Measurements from ENCODE around the gene SNX6. TPM values are rescaled to one million over a fixed set of nuclear protein-coding genes. Genes with fewer than 3 reads are reported as not detected.

Gene SNX6
- total and polyA plus RNA-seq, 2 experiments from 2014 or later, result 110 to 157 TPM

GRCh38 chr14:34568803-34569202 is 61.1 kb downstream of the SNX6 start:
- Histone ChIP-seq H4K20me1 (replicated peaks; ENCODE audit: insufficient read depth) (no peaks in the 10 kb centered on the region; the same call in 1 of the 2 replicates), H3K36me3 (ENCODE audit: insufficient read depth) (peaks cover 16% of the 10 kb centered on the region), H3K4me1 (ENCODE audit: insufficient read depth) (no peaks in the 10 kb centered on the region), H3K9me2 (ENCODE audit: insufficient read depth) (no peaks in the 10 kb centered on the region), H3K27me3 (ENCODE audit: insufficient read depth) (no peaks in the 10 kb centered on the region), H3F3A (replicated peaks; ENCODE audit: low read depth) (no peaks in the 10 kb centered on the region), H3K27ac (ENCODE audit: low read depth) (no peak overlapping the region), H3K4me2 (no peak overlapping the region), H3K79me2 (replicated peaks; ENCODE audit: insufficient read depth) (no peaks in the 10 kb centered on the region), H2AFZ (no peak overlapping the region), H3K4me3 (no peak overlapping the region)
- no peak for ATAC-seq
- TF ChIP-seq, protein P1, sequence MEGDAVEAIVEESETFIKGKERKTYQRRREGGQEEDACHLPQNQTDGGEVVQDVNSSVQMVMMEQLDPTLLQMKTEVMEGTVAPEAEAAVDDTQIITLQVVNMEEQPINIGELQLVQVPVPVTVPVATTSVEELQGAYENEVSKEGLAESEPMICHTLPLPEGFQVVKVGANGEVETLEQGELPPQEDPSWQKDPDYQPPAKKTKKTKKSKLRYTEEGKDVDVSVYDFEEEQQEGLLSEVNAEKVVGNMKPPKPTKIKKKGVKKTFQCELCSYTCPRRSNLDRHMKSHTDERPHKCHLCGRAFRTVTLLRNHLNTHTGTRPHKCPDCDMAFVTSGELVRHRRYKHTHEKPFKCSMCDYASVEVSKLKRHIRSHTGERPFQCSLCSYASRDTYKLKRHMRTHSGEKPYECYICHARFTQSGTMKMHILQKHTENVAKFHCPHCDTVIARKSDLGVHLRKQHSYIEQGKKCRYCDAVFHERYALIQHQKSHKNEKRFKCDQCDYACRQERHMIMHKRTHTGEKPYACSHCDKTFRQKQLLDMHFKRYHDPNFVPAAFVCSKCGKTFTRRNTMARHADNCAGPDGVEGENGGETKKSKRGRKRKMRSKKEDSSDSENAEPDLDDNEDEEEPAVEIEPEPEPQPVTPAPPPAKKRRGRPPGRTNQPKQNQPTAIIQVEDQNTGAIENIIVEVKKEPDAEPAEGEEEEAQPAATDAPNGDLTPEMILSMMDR (conservative IDR thresholded peaks at IDR 0.05; ENCODE audit: low read depth in 2 of 2), result no peak
- no peak for TF ChIP-seq STAT1 (IDR thresholded peaks at IDR 0.05; ENCODE audit: unreplicated experiment)
- TF ChIP-seq EZH2phosphoT487 (IDR thresholded peaks at IDR 0.05; ENCODE audit: unreplicated experiment), result no peak
- TF ChIP-seq, protein P2, sequence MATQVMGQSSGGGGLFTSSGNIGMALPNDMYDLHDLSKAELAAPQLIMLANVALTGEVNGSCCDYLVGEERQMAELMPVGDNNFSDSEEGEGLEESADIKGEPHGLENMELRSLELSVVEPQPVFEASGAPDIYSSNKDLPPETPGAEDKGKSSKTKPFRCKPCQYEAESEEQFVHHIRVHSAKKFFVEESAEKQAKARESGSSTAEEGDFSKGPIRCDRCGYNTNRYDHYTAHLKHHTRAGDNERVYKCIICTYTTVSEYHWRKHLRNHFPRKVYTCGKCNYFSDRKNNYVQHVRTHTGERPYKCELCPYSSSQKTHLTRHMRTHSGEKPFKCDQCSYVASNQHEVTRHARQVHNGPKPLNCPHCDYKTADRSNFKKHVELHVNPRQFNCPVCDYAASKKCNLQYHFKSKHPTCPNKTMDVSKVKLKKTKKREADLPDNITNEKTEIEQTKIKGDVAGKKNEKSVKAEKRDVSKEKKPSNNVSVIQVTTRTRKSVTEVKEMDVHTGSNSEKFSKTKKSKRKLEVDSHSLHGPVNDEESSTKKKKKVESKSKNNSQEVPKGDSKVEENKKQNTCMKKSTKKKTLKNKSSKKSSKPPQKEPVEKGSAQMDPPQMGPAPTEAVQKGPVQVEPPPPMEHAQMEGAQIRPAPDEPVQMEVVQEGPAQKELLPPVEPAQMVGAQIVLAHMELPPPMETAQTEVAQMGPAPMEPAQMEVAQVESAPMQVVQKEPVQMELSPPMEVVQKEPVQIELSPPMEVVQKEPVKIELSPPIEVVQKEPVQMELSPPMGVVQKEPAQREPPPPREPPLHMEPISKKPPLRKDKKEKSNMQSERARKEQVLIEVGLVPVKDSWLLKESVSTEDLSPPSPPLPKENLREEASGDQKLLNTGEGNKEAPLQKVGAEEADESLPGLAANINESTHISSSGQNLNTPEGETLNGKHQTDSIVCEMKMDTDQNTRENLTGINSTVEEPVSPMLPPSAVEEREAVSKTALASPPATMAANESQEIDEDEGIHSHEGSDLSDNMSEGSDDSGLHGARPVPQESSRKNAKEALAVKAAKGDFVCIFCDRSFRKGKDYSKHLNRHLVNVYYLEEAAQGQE (IDR thresholded peaks at IDR 0.05; ENCODE audit: unreplicated experiment), result no peak
- no peak for TF ChIP-seq ZNF114 (CRISPR knock-in tag; IDR thresholded peaks at IDR 0.05)
- no peak for TF ChIP-seq CREB1 (CRISPR knock-in tag; IDR thresholded peaks at IDR 0.05; ENCODE audit: low read depth)
- no peak for TF ChIP-seq ZNF331 (CRISPR knock-in tag; IDR thresholded peaks at IDR 0.05; ENCODE audit: low read depth)
- no peak for TF ChIP-seq EZH2 (IDR thresholded peaks at IDR 0.05; ENCODE audit: low read depth, unreplicated experiment)
- TF ChIP-seq NANOG (IDR thresholded peaks at IDR 0.05; ENCODE audit: borderline replicate concordance), result no peak
- Mint-ChIP-seq H3K27me3 (ENCODE audit: insufficient read depth, low read depth, poor library complexity) (peaks cover 4% of the 10 kb centered on the region), H3K4me1 (no peaks in the 10 kb centered on the region), H3K9me3 (no peaks in the 10 kb centered on the region), H3K36me3 (ENCODE audit: low read depth) (peaks cover 34% of the 10 kb centered on the region), H3K27ac (no peak overlapping the region), H3K4me3 (no peak overlapping the region)
- DNase-seq (ENCODE audit: low spot score), result no peak

GRCh38 chr14:34562776-34563150 is 67.2 kb downstream of the SNX6 start:
- Histone ChIP-seq H3K9me2 (ENCODE audit: insufficient read depth) (no peaks in the 10 kb centered on the region), H2AFZ (no peak overlapping the region), H3K4me1 (ENCODE audit: insufficient read depth) (no peaks in the 10 kb centered on the region), H3K4me2 (no peak overlapping the region), H3K27me3 (ENCODE audit: insufficient read depth) (no peaks in the 10 kb centered on the region), H3K4me3 (no peak overlapping the region), H3F3A (replicated peaks; ENCODE audit: low read depth) (0 out of 2 replicates have a peak, but pooled peaks cover 3% of the 10 kb centered on the region), H4K20me1 (replicated peaks; ENCODE audit: insufficient read depth) (no peaks in the 10 kb centered on the region), H3K27ac (ENCODE audit: low read depth) (no peak overlapping the region), H3K36me3 (ENCODE audit: insufficient read depth) (peaks cover 15% of the 10 kb centered on the region), H3K79me2 (replicated peaks; ENCODE audit: insufficient read depth) (no peaks in the 10 kb centered on the region)
- no peak for DNase-seq (ENCODE audit: low spot score)
- H3K27me3 Mint-ChIP-seq (ENCODE audit: insufficient read depth, low read depth, poor library complexity), result peaks cover under 1% of the 10 kb centered on the region
- peaks cover 23% of the 10 kb centered on the region for H3K36me3 Mint-ChIP-seq (ENCODE audit: low read depth)
- no peaks in the 10 kb centered on the region for H3K4me1 Mint-ChIP-seq
- ATAC-seq, result no peak
- H3K9me3 Mint-ChIP-seq, result no peaks in the 10 kb centered on the region
- no peak overlapping the region for H3K27ac Mint-ChIP-seq
- no peak overlapping the region for H3K4me3 Mint-ChIP-seq
- TF ChIP-seq CREB1 (CRISPR knock-in tag; IDR thresholded peaks at IDR 0.05; ENCODE audit: low read depth) (no peak), EZH2 (IDR thresholded peaks at IDR 0.05; ENCODE audit: low read depth, unreplicated experiment) (no peak), NANOG (IDR thresholded peaks at IDR 0.05; ENCODE audit: borderline replicate concordance) (no peak), ZNF114 (CRISPR knock-in tag; IDR thresholded peaks at IDR 0.05) (no peak), ZNF331 (CRISPR knock-in tag; IDR thresholded peaks at IDR 0.05; ENCODE audit: low read depth) (no peak), STAT1 (IDR thresholded peaks at IDR 0.05; ENCODE audit: unreplicated experiment) (no peak), JUNB (IDR thresholded peaks at IDR 0.05; ENCODE audit: unreplicated experiment) (no peak)
- TF ChIP-seq, protein P2 (IDR thresholded peaks at IDR 0.05; ENCODE audit: unreplicated experiment), result no peak
- TF ChIP-seq, protein P1 (conservative IDR thresholded peaks at IDR 0.05; ENCODE audit: low read depth in 2 of 2), result no peak
- TF ChIP-seq, protein P3, sequence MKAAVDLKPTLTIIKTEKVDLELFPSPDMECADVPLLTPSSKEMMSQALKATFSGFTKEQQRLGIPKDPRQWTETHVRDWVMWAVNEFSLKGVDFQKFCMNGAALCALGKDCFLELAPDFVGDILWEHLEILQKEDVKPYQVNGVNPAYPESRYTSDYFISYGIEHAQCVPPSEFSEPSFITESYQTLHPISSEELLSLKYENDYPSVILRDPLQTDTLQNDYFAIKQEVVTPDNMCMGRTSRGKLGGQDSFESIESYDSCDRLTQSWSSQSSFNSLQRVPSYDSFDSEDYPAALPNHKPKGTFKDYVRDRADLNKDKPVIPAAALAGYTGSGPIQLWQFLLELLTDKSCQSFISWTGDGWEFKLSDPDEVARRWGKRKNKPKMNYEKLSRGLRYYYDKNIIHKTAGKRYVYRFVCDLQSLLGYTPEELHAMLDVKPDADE (IDR thresholded peaks at IDR 0.05), result no peak
